ENCODE measurements around the gene CXCL5.

Gene CXCL5

GRCh38 chr4:74000301-74000700 lies 1.8 kb upstream of the CXCL5 start:
- ChIA-PET CTCF (no interaction called here), POLR2A (no interaction called here)
- no peak for TF ChIP-seq CTCF (IDR thresholded peaks at IDR 0.05; ENCODE audit: insufficient read depth, low read length, missing control alignments)
- no peak for DNase-seq (ENCODE audit: low read depth, low spot score)
- no peak overlapping the region for H3K4me3 ChIP-seq (ENCODE audit: low read depth, low read length)

DNA sequence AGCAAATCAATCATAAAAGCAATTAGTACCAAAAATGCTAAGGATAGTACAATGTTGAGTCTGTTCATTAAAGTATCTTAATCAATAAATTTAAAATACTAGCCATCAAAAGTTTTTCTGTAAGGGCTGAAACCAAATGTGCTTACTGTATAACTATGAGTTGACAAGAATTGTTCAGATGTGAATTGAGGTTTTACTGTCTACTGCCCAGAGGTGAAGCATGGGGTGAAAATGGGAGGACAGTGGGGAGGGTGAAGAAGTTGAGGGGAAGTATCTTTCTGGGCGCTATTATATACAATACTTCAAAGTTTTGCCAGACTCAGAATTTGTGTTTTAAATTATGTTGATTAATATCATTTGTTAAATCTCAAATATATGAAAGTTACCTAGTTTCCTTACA lies 6.4 kb downstream of the CXCL5 start:
- POLR2A ChIA-PET: no interaction called here
- no peak for TF ChIP-seq CTCF (IDR thresholded peaks at IDR 0.05; ENCODE audit: insufficient read depth, low read length, missing control alignments)
- DNase-seq (ENCODE audit: low read depth, low spot score): no peak
- CTCF ChIA-PET: no interaction called here
- no peak overlapping the region for H3K4me3 ChIP-seq (ENCODE audit: low read depth, low read length)

DNA sequence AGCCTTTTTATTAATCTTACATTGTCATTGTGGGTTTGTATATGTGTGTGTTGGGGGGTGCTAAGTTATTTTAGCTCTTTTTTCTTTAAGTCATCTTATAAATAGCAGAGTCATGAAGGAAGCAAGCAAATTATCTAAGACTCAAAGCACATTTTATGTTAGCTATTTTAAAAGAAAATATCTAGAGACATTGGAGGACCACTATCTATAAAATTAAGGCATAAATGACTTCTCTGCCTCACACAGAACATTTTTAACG lies 6.8 kb downstream of the CXCL5 start:
- POLR2A ChIA-PET: no interaction called here
- CTCF ChIA-PET: no interaction called here
- TF ChIP-seq CTCF (IDR thresholded peaks at IDR 0.05; ENCODE audit: insufficient read depth, low read length, missing control alignments): no peak
- no peak for DNase-seq (ENCODE audit: low read depth, low spot score)
- no peak overlapping the region for H3K4me3 ChIP-seq (ENCODE audit: low read depth, low read length)

GRCh38 chr4:73990988-73991741 lies 7.3 kb downstream of the CXCL5 start:
- CTCF ChIA-PET: no interaction called here
- TF ChIP-seq CTCF (IDR thresholded peaks at IDR 0.05; ENCODE audit: insufficient read depth, low read length, missing control alignments): no peak
- H3K4me3 ChIP-seq (ENCODE audit: low read depth, low read length): no peak overlapping the region
- POLR2A ChIA-PET: no interaction called here
- no peak for DNase-seq (ENCODE audit: low read depth, low spot score)

DNA sequence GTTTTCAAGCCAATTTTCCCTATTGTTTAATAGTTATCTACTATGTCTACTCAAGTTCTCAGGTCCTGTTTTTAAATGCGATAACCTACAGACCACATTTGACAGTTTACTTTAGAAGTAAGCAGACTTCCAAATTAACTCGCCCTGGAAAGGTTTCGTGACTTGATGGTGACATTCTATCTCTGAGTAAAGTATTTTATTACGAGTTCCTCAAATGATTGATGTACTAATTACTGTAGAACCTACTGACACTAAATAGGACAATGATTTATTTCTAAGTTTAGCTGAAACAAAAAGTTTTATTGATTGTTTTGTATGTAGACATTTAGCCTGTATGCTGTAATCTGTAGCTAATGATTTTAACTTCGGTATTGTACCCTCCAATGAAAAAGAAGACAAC lies 8.5 kb downstream of the CXCL5 start:
- ChIA-PET CTCF (no interaction called here), POLR2A (no interaction called here)
- TF ChIP-seq CTCF (IDR thresholded peaks at IDR 0.05; ENCODE audit: insufficient read depth, low read length, missing control alignments): no peak
- H3K4me3 ChIP-seq (ENCODE audit: low read depth, low read length): no peak overlapping the region
- DNase-seq (ENCODE audit: low read depth, low spot score): no peak

DNA sequence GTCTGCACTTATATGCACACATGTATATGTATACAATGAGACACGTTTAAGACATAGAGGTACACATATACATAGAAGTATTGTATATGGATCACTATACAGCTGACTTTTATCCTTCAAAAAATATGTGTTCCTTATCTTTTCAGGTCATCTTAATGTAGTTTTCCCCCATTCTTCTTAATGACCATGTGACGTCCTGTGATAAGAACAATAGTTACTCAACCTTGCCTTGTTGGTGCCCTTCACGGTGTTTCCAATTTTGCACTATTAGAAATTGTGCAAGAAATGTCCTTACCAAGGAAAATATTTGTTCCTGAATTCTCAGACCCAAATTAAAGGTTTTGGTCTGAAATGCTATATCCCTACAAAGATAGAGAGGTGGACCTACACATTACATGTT lies 9.4 kb downstream of the CXCL5 start:
- DNase-seq (ENCODE audit: low read depth, low spot score): no peak
- no peak overlapping the region for H3K4me3 ChIP-seq (ENCODE audit: low read depth, low read length)
- CTCF ChIA-PET: no interaction called here
- TF ChIP-seq CTCF (IDR thresholded peaks at IDR 0.05; ENCODE audit: insufficient read depth, low read length, missing control alignments): no peak
- POLR2A ChIA-PET: no interaction called here

Measured in AG04449 (cell line).